Heart left ventricle (tissue), 16 donors: Measurements from ENCODE around the gene CDC42EP4. TPM values are rescaled to one million over a fixed set of nuclear protein-coding genes. Genes with fewer than 3 reads are reported as not detected.
A peak's percentile ranks its signal among the peaks of the same experiment; 100 is the strongest.
"Not testable (repeated sequence)": the region's sequence is repeated elsewhere in the genome, so short reads cannot be mapped to it uniquely, and the experiment has no call there.

Source experiments
- ATAC-seq, 4 donors: fragments of 200-7000 bp; cut with Tn5 transposase; one replicate each; pipeline ENCODE4 v1.9.1; 2020 to 2022; ENCODE audit warnings: moderate library complexity in 4 of 4, mild to moderate bottlenecking in 3 of 4, moderate number of reproducible peaks in 1 of 4
- DNase-seq, 5 donors: peaks; one replicate each; pipeline ENCODE4 v3.0.0-alpha.2; 2020
- H3K27ac ChIP-seq, 12 donors: fragments of 200-600 bp; sonication (generic) in 4 of 12; one replicate each; pipeline versions ENCODE4 v1.5.0 to v1.8.0; 2016 to 2022; ENCODE audit warnings: mild to moderate bottlenecking in 2 of 12
- H3K27me3 ChIP-seq, 9 donors: fragments of 200-600 bp; sonication (generic) in 2 of 9; one replicate each; pipeline versions ENCODE4 v1.5.1 to v1.8.0; 2016 to 2022; ENCODE audit warnings: mild to moderate bottlenecking in 3 of 9
- H3K36me3 ChIP-seq, 9 donors: fragments of 200-600 bp; sonication (generic) in 2 of 9; one replicate each; pipeline versions ENCODE4 v1.5.0 to v1.8.0; 2018 to 2022; ENCODE audit warnings: mild to moderate bottlenecking in 2 of 9
- H3K4me1 ChIP-seq, 12 donors: fragments of 200-600 bp; sonication (generic) in 4 of 12; one replicate each; pipeline versions ENCODE4 v1.5.0 to v1.8.0; 2016 to 2022; ENCODE audit warnings: mild to moderate bottlenecking in 3 of 12
- H3K4me3 ChIP-seq, 12 donors: fragments of 200-600 bp; sonication (generic) in 4 of 12; one replicate each; pipeline versions ENCODE4 v1.5.0 to v1.8.0; 2017 to 2022; ENCODE audit warnings: mild to moderate bottlenecking in 9 of 12, moderate library complexity in 4 of 12
- H3K9me3 ChIP-seq, 12 donors: fragments of 200-600 bp; sonication (generic) in 4 of 12; one replicate each; pipeline versions ENCODE4 v1.5.0 to v1.8.0; 2016 to 2022; ENCODE audit warnings: mild to moderate bottlenecking in 1 of 12
- POLR2A ChIP-seq, 2 donors: fragments of 450-650 bp; IDR thresholded peaks; one replicate each; pipeline ENCODE4 v1.6.1; 2017; ENCODE audit warnings: antibody characterized with exemption in 2 of 2, mild to moderate bottlenecking in 2 of 2, moderate library complexity in 2 of 2
- WGBS, 4 donors: extraction: QIAGEN DNeasy Blood & Tissue Kit in 2 of 4; methylation state at CpG; one replicate each; pipeline versions ENCODE4 v1.1.5 to v1.1.7; 2013 to 2018; 5-methylcytosine and 5-hydroxymethylcytosine counted together
- intact Hi-C, 10 donors: fragments of 100-400 bp; cut with DNase I; formaldehyde crosslinking; loops; one replicate each; pipeline versions ENCODE4 v1.11.1 to v1.14.2; 2022
- polyA plus RNA-seq, 2 donors: library from polyadenylated mRNA; stranded (reverse); fragments of 200-250 nt; gene quantifications; one replicate each; pipeline ENCODE4 v1.2.3, GENCODE V29; 2013
- total RNA-seq, 9 donors: library from RNA; depleted of rRNA in 2 of 9; stranded (reverse); fragments of >200 nt in 2 of 9; fragmentation: NEBNext Ultra II Directional in 3 of 9; extraction: Animal tissue kit (Norgen Biotek cat#: 25700) in 3 of 9; gene quantifications; one replicate each; pipeline versions ENCODE4 v1.1.0 to v1.2.4, GENCODE V29; 2016 to 2023
- TF ChIP-seq, protein P1 (sequence below), 12 donors: fragments of 200-600 bp; sonication (generic) in 4 of 12; IDR thresholded peaks; one replicate each; pipeline versions ENCODE4 v1.5.0 to v1.8.0; 2018 to 2022; ENCODE audit warnings: antibody characterized with exemption in 12 of 12, mild to moderate bottlenecking in 5 of 12
- donor health status: ischemic (EF 13 %, LVEDD 7.1; RV severe dilation, severe dysfunction).
- donor health status: healthy with polysubstance abuse.
- donor health status: DM: no; HTN: yes; CAD: no.
- donor health status: DM: no; HTN: no; CAD: no.
- donor health status: ischemic (EF 25% LVEDD 6.9; RV normal size, moderate dysfunction).
- donor health status: ischemic (EF 25% LVEDD 5.7; RV mildly dilated, moderate dysfunction).
- donor health status: healthy.
- donor health status: DM: yes; HTN: yes; CAD: no.
- donor health status: ischemic (EF 35%, LVEDD 5.7; RV mildly dilated, moderate dysfunction).
- donor health status: nonischemic (EF 11% LVEDD 7.7; RV severe dilation, severe dysfunction).
- donor health status: DM: yes; HTN: yes; CAD: no.
- donor health status: PGD.
- donor health status: ischemic (EF 29% LVEDD 5.4; RV normal size, mild dysfunction).
- donor health status: nonischemic (EF 23%, LVEDD 6.1; RV moderate dilation, normal function).

Gene CDC42EP4
- total and polyA plus RNA-seq, 11 donors, result 18.6 to 103 (median 37.5) TPM

DNA sequence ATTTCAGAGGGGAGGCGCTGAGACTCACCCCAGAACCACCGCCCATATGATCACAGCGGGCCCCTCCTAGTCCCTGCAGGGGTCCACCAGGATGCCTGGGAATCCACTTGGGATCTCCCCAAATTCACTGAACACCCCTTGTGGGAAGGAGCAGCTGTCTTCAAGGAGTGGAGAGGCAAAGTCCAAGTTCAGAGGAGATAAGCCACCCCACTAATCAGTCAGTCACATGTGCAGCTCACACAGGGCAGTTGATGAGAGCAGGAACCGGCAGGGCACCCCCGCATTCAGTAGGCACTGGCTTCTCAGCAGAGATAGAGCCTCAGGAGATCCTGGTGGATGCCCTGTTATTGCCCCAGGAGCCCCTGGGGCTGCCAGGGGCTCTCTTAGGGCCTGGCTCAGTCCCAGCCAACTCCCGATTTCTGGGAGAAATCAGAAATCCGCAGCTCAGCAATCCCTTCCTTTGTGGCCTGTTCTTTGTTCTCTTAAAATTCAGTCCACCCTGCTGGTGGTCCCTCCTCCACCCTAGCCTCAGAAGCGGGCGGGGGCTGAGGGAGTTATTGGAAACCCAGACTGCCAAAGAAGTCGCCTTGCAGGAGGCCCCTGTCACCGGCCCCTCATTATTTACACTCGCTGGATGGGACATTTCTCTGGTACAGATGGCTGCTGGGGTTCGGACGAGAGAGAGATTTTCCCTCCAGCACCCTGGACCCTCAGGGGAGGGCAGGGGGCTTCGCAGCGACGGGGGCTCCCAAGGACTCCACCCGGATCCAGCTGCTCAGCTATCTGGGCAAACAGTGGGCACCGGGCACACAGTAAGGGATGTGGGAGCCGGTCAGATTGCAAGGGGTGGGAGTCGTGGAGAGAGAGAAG lies 1.8 kb downstream of the CDC42EP4 start:
- no peak for ATAC-seq
- Histone ChIP-seq H3K27me3 (no peaks in the 10 kb centered on the region), H3K27ac (peak overlapping the region; percentile 94 to 100 (median 98)), H3K4me3 (peak overlapping the region; percentile 87 to 100 (median 94)), H3K9me3 (no peaks in the 10 kb centered on the region), H3K36me3 (no peaks in the 10 kb centered on the region), H3K4me1 (peaks cover 19 to 62% (median 56%) of the 10 kb centered on the region in 12 donors)
- 10 to 15% (median 14%) methylated on average over 19 to 21 of the region's 21 CpGs for WGBS, 4 donors
- peak in 1 of 5 donors; percentile 45 for DNase-seq
- intact Hi-C loops, result loop anchor here in 9 of 10 donors (1.0 to 10.0 kb wide), 8 partner anchors 17 to 59 kb away; no protein-coding TSS in a partner anchor
- TF ChIP-seq, protein P1, sequence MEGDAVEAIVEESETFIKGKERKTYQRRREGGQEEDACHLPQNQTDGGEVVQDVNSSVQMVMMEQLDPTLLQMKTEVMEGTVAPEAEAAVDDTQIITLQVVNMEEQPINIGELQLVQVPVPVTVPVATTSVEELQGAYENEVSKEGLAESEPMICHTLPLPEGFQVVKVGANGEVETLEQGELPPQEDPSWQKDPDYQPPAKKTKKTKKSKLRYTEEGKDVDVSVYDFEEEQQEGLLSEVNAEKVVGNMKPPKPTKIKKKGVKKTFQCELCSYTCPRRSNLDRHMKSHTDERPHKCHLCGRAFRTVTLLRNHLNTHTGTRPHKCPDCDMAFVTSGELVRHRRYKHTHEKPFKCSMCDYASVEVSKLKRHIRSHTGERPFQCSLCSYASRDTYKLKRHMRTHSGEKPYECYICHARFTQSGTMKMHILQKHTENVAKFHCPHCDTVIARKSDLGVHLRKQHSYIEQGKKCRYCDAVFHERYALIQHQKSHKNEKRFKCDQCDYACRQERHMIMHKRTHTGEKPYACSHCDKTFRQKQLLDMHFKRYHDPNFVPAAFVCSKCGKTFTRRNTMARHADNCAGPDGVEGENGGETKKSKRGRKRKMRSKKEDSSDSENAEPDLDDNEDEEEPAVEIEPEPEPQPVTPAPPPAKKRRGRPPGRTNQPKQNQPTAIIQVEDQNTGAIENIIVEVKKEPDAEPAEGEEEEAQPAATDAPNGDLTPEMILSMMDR (IDR thresholded peaks at IDR 0.05), result no peak
- peak in 1 of 2 donors; percentile 10 for TF ChIP-seq POLR2A (IDR thresholded peaks at IDR 0.05)

DNA sequence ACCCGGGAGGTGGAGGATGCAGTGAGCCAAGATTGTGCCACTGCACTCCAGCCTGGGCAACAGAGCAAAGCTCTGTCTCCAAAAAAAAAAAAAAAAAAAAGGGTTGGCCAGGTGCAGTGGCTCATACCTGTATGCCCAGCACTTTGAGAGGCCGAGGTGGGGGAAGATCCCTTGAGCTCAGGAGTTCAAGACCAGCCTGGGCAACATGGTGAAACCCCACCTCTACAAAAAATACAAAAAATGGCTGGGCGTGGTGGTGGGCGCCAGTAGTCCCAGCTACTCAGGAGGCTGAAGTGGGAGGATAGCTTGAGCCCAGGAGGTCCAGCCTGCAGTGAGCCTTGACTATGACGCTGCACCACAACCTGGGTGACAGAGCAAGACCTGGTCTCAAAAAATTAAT lies 2.8 kb downstream of the CDC42EP4 start:
- Histone ChIP-seq H3K4me1 (peaks cover 20 to 72% (median 65%) of the 10 kb centered on the region in 12 donors), H3K4me3 (peak overlapping the region in 11 of 12 donors; percentile 87 to 100 (median 95)), H3K27ac (peak overlapping the region; percentile 94 to 100 (median 98))
- not testable (repeated sequence) for H3K36me3 ChIP-seq, H3K27me3 ChIP-seq, DNase-seq, H3K9me3 ChIP-seq, ATAC-seq
- intact Hi-C loops, result loop anchor here in 2 of 10 donors (2.0 to 10.0 kb wide), 2 partner anchors 16 to 54 kb away; no protein-coding TSS in a partner anchor
- 65 to 83% (median 74%) methylated on average over 5 of the region's 5 CpGs for WGBS, 4 donors

GRCh38 chr17:73308017-73308823 lies 3.6 kb downstream of the CDC42EP4 start:
- 18 to 40% (median 22%) methylated on average over 22 to 23 of the region's 23 CpGs for WGBS, 4 donors
- Histone ChIP-seq H3K27ac (peak overlapping the region; percentile 85 to 100 (median 98)), H3K4me3 (peak overlapping the region in 11 of 12 donors; percentile 87 to 100 (median 95)), H3K9me3 (no peaks in the 10 kb centered on the region), H3K27me3 (no peaks in the 10 kb centered on the region), H3K36me3 (no peaks in the 10 kb centered on the region), H3K4me1 (peaks cover 28 to 80% (median 72%) of the 10 kb centered on the region in 12 donors)
- TF ChIP-seq, protein P1 (IDR thresholded peaks at IDR 0.05), result no peak
- peak in 1 of 2 donors; percentile 55 for TF ChIP-seq POLR2A (IDR thresholded peaks at IDR 0.05)
- DNase-seq, result peak; percentile 82 to 92 (median 88)
- intact Hi-C loops, result loop anchor here in 2 of 10 donors (2.0 to 10.0 kb wide), 2 partner anchors 15 to 53 kb away; no protein-coding TSS in a partner anchor
- peak in 3 of 4 donors; percentile 10 to 39 (median 23) for ATAC-seq

DNA sequence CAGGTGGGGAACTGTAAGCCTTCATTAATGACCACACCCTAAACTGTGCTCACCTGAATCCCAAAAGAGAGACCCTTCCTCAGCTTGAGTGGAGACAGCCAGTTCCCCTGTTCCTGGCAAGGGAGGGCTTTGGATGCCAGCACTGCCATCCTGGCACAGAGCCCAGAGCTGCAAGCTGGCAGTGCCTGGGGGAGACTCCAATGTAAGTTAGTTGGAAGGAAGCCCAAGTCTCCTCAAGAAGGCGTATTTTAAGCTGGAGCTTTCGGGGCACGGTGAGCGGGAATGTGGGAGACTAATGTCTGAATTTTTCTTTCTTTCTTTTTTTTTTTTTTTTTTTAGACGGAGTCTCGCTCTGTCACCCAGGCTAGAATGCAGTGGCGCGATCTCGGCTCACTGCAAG lies 4.7 kb downstream of the CDC42EP4 start:
- intact Hi-C loops, result loop anchor here in 2 of 10 donors (2.0 to 10.0 kb wide), 2 partner anchors 14 to 52 kb away; no protein-coding TSS in a partner anchor
- 58 to 68% (median 66%) methylated on average over 7 to 9 of the region's 9 CpGs for WGBS, 4 donors
- TF ChIP-seq, protein P1 (IDR thresholded peaks at IDR 0.05), result no peak
- TF ChIP-seq POLR2A (IDR thresholded peaks at IDR 0.05), result no peak
- H3K4me3 ChIP-seq, result peak overlapping the region in 3 of 12 donors; percentile 1 to 98 (median 93)
- ATAC-seq (no peak), DNase-seq (peak in 2 of 5 donors; percentile 55 to 74)
- H3K27me3 ChIP-seq, result no peaks in the 10 kb centered on the region
- peak overlapping the region; percentile 69 to 100 (median 98) for H3K27ac ChIP-seq
- H3K4me1 ChIP-seq, result peaks cover 34 to 81% (median 74%) of the 10 kb centered on the region in 12 donors
- no peaks in the 10 kb centered on the region for H3K9me3 ChIP-seq
- no peaks in the 10 kb centered on the region for H3K36me3 ChIP-seq
